Coronary artery (tissue), 2 donors: Measurements from ENCODE around the gene CCL4L2.
"Not testable (repeated sequence)": the region's sequence is repeated elsewhere in the genome, so short reads cannot be mapped to it uniquely, and the experiment has no call there.

ENCODE experiments used
- DNase-seq: peaks from one replicate; pipeline ENCODE4 v3.0.0-alpha.2; 2017; ENCODE audit warnings: low spot score
- H3K27ac ChIP-seq, 2 donors: fragments of 200-600 bp; sonication (generic); one replicate each; pipeline ENCODE4 v1.5.1; 2016 to 2019
- H3K4me3 ChIP-seq: fragments of 200-600 bp; sonication (generic); 2 replicates; pipeline ENCODE4 v1.5.1; 2016; ENCODE audit warnings: mild to moderate bottlenecking, moderate library complexity
- CTCF ChIP-seq: fragments of 200-600 bp; sonication (generic); IDR thresholded peaks from one replicate; pipeline ENCODE4 v1.5.1; 2019; ENCODE audit warnings: antibody characterized with exemption

The CCL4L2 gene

GRCh38 chr17:36212272-36212605, 1.4 kb downstream of the CCL4L2 start:
- no peak for DNase-seq
- TF ChIP-seq CTCF = no peak
- Histone ChIP-seq H3K27ac (no peak overlapping the region), H3K4me3 (no peak overlapping the region)

- Histone ChIP-seq H3K27ac (no peak overlapping the region), H3K4me3 (no peak overlapping the region)
- TF ChIP-seq CTCF = no peak
- DNase-seq = no peak
Measured at GRCh38 chr17:36212966-36213365, 2.1 kb downstream of the CCL4L2 start.

GRCh38 chr17:36213695-36214094, 2.8 kb downstream of the CCL4L2 start:
- TF ChIP-seq CTCF = no peak
- H3K27ac ChIP-seq = no peak overlapping the region

GRCh38 chr17:36214918-36215317, 4.1 kb downstream of the CCL4L2 start:
- no peak for TF ChIP-seq CTCF
- Histone ChIP-seq H3K4me3 (no peak overlapping the region), H3K27ac (no peak overlapping the region)
- no peak for DNase-seq

More at GRCh38 chr17:36213695-36214094, 2.8 kb downstream of the CCL4L2 start:
- DNase-seq = no peak
- H3K4me3 ChIP-seq = no peak overlapping the region

GRCh38 chr17:36215406-36216308, 4.8 kb downstream of the CCL4L2 start:
- not testable (repeated sequence) for DNase-seq, H3K4me3 ChIP-seq, H3K27ac ChIP-seq

- H3K27ac ChIP-seq, DNase-seq, H3K4me3 ChIP-seq: not testable (repeated sequence)
Measured at GRCh38 chr17:36219556-36219955, 8.7 kb downstream of the CCL4L2 start.

- DNase-seq, H3K27ac ChIP-seq, H3K4me3 ChIP-seq: not testable (repeated sequence)
Measured at GRCh38 chr17:36220737-36221580, 10.1 kb downstream of the CCL4L2 start.

- not testable (repeated sequence) for DNase-seq, H3K27ac ChIP-seq, H3K4me3 ChIP-seq
Measured at GRCh38 chr17:36221581-36222100, 10.8 kb downstream of the CCL4L2 start.

GRCh38 chr17:36222967-36223366, 12.1 kb downstream of the CCL4L2 start:
- not testable (repeated sequence) for H3K27ac ChIP-seq, H3K4me3 ChIP-seq, DNase-seq

- DNase-seq, H3K27ac ChIP-seq, H3K4me3 ChIP-seq: not testable (repeated sequence)
Measured at GRCh38 chr17:36229644-36230043, 18.8 kb downstream of the CCL4L2 start.

GRCh38 chr17:36242046-36242445, 31.2 kb downstream of the CCL4L2 start:
- H3K4me3 ChIP-seq = not testable (repeated sequence)

More at GRCh38 chr17:36242046-36242445, 31.2 kb downstream of the CCL4L2 start:
- DNase-seq, H3K27ac ChIP-seq: not testable (repeated sequence)
